GM21528 (cell line): Measurements from ENCODE around the gene KCTD14.
"Not testable (repeated sequence)": the region's sequence is repeated elsewhere in the genome, so short reads cannot be mapped to it uniquely, and the experiment has no call there.

Source experiments
- ATAC-seq: cut with Tn5 transposase; IDR thresholded peaks from one replicate; pipeline ENCODE4 v1.9.1; 2021; ENCODE audit warnings: mild to moderate bottlenecking, moderate library complexity; ENCODE audit not compliant: unreplicated experiment, low FRiP score

The KCTD14 gene

DNA sequence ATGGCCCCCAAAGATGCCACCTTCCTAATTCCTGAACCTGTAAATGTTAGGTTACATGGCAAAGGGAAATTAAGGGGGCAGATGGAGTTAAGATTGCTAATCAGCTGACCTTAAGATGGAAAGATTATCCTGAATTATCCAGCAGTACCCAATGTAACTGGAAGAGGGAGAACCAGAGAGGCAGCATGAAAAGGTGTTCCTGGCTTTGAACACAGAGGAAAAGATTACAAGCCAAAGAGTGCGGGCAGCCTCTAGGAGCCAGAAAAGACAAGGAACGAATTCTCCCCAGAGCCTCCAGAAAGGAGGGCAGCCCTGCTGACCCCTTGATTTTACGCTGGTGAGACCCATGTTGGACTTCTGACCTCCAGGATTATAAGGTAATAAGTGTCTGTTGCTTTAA lies 25.5 kb upstream of the KCTD14 start:
- ATAC-seq, result no peak

DNA sequence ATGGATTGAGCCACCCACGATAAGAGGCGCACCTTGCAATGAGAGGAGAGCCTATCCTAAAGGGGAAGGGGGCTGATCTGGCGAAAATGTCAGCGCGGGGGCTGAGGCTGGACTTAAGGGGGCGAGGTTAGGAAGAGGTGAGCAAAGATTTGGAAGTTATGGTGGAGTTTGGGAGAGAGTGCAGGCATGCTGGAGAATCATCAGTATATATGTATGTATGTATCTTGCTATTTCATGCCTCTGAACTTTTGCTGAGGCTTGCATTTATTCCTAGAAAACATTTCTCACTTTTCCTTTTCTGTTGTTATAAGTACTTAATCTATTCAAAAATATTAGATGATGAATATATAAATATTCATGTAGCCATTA lies 23.4 kb upstream of the KCTD14 start:
- ATAC-seq, result no peak

DNA sequence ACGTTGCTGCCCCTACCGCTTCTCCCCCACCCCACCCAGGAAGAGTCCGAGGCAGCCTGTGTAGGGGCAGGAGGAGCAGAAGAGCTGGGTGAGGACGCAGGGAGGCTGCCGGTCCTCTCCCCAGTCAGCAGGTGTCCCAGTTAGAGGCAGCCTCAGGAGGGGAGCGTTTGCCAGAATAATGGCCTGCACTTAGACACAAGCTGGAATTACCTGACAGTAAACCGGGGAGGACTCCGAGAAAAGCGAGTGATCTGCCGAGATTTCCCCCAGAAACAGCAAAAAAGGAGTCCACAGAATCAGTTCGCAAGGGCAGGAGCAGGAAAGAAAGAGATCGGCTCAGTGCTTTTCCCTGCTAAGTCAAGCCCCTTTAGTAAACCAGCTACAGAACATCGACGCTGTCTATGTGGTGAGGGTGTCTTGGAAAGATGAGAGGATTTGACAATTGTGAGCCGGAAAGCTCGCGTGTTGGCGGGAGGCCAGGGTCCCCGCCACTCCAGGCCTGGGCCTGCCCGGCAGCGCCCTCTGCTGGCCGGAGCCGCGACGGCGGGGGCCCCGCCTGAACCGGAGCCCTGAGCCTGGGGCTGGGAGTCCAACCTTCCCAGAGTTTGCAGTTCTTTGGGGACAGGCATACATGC lies 22.9 kb upstream of the KCTD14 start:
- no peak for ATAC-seq

DNA sequence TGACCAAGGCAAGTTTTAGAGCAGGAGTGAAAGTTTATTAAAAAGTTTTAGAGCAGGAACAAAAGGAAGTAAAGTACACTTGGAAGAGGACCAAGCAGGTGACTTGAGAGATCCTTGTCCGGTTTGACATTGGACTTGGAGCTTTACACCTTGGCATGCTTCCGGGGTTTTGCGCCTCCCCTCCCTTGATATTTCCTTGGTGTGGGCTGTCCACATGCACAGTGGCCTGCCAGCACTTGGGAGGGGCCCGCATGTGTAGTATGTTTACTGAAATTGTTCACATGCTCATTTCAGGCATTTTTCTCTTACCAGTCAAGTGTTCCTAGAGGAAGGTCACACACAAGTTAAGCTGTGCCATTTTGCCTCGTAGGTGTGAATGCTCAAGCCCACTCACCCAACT lies 21.6 kb upstream of the KCTD14 start:
- ATAC-seq, result no peak

DNA sequence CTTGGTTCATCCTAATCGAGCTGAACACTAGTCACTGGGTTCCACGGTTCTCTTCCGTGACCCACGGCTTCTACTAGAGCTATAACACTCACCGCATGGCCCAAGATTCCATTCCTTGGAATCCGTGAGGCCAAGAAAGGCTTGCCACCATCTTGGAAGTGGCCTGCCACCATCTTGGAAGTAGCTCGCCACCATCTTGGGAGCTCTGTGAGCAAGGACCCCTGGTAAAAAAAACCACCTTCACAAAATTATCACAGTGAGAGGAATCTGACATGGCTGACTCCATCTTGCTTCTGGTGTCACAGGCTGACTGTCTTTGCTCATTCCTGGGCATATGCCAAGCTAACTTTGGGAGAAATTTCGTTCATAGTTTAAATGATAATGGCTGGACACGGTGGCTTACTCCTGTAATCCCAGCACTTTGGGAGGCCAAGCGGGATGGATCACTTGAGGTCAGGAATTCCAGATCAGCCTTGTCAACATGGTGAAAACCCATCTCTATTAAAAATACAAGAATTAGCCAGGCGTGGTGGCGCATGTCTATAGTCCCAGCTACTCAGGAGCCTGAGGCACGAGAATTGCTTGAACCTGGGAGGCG lies 18.9 kb upstream of the KCTD14 start:
- no peak for ATAC-seq

DNA sequence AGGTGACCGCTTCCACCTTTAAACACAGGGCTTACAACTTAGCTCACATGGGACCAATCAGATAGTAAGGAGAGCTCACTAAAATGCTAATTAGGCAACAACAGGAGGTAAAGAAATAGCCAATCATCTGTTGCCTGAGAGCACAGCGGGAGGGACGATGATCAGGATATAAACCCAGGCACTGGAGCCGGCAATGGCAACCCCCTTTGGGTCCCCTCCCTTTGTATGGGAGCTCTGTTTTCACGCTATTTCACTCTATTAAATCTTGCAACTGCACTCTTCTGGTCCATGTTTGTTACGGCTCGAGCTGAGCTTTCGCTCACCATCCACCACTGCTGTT lies 18.3 kb upstream of the KCTD14 start:
- not testable (repeated sequence) for ATAC-seq

DNA sequence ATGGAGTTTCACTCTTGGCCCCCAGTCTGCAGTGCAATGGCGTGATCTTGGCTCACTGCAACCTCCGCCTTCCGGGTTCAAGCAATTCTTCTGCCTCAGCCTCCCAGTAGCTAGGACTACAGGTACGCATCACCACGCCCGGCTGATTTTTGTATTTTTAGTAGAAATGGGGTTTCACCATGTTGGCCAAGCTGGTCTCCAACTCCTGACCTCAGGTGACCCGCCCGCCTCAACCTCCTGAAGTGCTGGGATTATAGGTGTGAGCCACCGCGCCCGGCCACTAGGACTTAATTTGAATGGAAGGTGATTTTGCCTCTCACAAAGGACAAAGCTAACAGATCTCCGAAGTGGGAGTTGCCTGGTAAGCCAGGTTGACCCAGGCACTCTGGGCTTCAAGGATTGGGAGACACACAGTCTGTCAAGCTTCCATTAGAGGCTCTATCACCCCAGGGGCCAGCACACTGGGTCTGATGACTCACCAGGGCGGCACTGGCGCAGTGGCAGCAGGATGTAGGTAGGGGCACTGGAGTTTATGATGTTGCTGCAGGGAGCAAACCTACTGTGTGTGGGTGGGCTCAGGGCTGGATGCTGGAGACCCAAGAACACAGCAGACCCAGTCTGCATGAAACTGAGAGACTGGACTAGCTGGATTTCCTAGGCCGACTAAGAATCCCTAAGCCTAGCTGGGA lies 17.8 kb upstream of the KCTD14 start:
- ATAC-seq, result no peak

DNA sequence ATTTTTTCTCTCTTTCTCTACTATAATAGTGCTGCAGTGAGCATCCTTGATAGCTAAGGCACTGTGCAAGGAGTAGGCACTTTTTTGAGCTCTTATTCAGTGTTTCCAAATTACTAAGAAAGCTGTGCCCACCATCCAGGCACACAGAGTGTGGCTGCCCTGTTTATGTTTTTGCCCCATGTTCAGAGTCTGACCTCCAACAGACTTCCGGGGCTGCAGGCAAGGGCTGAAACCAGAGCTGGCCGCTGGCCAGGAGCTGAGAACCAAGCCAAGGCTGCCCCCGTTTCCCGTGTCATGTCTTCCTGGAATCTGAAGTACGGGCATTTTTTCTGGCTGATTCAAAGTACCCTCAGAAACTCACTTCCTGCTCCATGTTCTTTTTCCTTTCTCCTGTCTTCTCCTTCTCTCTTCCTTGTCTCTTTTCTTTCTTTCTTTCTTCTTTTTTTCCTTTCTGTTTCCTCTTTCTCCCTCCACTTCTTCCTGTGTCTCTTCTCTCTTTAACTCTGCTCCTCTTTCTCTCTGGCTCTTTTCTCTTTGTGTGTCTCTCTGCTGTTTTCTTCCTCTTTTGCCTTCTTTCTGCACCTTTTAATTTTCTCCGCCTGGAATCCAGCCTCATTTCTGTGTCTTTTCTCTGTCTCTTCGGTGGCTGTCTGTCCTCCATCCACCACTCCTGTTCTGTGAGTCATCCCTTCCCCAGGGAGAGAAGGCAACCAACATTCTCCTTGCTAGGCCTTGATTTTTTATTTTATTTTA lies 17.0 kb upstream of the KCTD14 start:
- ATAC-seq, result no peak

DNA sequence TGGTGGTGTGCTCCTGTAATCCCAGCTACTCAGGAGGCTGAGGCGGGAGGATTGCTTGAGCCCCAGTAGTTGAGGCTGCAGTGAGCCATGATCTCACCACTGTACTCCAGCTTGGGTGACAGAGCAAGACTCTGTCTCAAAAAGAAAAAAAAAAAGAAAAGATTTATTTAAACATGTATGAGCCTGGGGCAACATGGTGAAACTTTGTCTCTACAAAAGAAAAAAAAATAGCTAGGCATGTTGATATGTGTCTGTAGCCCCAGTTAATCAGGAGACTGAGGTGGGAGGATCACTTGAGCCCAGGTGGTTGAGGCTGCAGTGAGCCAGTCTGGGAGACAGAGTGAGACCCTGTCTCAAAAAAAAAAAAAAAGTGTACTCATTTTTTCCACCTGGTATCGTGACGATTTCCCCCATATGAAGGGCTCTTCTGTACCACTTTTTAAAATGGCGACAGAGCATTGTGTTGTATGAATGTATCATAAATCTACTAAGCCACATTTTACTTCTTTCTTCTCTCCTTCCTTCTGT lies 16.4 kb upstream of the KCTD14 start:
- ATAC-seq, result no peak

DNA sequence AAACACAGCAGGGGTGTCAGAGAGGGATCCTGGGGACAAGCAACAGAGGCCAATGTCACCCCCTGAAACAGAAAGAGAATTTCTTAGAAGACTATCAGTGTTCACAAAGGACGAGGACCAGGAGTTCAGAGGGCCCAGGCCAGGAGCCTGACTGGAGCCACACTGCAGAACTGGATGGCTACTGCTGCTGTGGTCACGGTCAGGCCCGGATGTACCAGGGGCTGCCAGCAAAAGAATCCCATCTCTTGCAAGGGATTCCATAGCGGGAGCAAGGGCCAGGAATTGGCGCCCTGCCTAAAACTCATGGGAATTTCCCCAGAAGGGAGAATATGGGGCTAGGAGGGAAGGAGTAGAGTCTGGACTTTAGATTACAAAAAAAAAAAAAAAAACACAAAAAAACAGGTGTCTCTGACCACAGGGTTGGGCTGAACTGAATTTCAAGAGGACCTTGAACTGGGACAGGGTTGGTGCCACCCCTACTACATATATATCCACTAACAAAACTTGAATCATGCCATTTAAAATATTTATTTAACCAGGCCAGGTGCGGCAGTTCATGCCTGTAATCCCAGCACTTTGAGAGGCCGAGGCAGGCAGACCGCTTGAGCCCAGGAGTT lies 15.7 kb upstream of the KCTD14 start:
- no peak for ATAC-seq

DNA sequence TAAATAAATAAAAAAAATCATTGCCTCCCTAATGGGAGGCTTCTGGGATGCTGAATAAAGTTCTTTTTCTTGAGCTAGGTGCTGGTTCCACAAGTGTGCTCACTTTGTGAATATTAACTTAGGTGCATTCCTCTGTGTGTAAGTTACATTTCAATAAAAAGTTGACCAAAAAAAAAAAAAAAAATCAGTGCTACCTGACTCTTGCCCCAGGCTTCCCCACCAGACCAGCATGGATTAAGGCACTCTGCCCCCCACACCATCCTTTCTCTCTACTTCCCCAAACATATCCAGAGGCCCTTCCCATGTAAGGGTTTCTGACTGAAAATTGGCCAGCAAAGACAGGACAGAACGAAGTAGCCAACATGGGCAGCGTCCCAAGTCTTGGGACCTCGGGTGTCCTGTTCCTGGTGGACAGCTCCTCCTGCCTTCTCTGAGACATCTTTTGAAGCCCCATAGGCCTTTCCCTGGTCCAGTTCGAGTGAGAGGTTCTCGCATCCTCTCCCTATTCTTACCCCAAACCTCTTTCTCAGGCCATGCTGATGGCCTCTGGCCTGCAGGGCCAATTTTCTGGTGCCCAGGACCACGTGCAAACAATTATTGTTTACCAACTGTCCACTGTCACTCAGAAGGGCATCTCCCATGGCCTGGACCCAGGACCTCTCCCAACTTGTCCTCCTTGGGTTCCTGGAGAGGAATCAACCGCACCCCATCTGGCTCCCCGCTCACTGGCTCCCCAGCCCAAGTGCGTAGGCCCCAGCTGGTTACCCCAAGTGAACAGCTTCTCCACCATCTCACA lies 14.9 kb upstream of the KCTD14 start:
- no peak for ATAC-seq

DNA sequence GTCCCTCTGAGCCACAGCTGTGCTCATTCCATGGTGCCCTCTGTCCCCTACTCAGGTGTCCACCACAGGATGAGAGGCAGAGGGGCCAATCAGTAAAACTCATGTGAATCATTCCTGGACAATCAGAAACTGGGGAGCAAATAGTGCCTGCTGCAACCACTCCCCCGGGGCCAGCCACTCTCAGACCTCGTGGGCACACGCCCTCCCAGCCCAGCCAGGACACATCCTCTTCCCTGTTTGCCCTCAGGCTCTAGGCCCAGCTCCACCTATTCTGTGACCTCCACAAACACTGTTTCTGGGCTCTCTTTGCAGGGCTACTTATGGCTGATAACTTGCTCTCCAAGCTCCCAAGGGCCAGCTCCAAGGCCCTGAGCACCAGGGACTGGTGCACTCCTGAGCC lies 14.0 kb upstream of the KCTD14 start:
- no peak for ATAC-seq

DNA sequence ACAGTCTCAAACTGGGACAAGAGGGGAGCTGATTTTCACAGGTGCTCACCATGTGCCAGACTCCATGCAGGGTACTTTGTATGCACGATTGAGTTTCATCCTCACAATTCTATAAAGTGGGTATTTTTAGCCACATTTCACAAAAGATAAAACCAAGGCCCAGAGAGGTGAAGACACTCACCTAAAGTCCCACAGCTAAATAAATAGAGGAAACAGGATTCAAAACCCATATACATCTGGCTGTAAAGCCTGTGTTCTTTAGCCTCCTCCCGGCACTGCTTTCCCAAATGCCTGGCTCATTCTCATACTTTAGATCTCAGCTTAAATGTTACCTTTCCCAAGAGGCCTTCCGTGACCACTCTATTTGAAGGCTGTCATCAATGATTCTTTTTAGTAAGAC lies 13.2 kb upstream of the KCTD14 start:
- no peak for ATAC-seq

DNA sequence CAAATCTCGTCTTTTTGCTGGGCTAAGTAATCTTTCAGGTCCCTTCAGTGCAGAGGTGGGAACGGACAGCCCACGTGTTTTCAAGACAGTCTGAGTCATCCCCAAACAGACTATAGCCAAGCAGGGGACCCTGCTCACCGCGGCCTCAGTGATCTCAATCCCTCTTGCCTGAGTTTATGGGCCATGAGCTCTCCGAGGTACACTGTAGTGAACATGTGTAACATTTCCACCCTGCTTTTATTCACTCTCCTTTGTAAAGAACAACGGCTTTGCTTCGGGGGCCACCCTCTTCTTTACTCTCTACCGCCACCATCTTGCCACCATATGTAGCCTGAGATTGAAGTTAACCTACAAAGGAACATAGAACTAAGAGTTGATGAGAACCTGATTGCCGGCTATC lies 11.5 kb upstream of the KCTD14 start:
- ATAC-seq, result no peak

DNA sequence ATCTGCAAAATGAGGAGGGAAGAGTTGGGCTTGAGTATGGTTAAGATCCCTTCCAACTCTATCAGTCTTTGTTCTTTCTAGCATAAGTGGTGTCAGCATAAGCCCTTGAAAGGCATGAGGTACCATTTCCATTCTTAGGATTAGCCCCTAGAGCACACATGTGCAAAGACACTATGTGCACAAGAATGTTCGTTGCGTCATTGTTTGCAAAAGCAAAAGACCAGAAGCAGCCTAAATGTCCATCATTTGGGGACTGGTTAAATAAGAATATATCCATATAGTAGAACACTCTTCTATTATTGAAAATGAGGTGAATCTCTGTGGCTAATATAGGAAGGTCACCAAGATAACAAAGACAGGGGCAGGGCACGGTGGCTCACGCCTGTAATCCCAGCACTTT lies 10.0 kb upstream of the KCTD14 start:
- ATAC-seq, result no peak

DNA sequence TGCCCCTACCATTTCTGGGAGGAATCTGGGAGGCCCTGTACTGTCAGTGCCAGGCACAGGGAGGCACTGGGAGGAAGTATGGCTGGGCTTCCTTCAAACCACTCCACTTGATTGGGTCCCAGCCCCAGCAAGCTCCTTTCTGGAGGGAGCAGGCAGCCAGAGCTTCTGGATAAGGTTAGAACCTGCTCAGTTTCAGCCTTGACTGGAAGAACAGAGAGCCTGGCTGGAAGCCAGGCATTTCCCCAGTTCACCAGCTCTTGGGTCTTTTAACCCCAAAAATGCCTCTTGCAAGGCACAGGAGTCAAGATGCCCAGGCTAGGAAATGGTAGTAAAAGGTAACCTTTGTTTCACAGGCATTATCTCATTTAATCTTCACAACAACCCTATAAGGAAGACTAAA lies 9.0 kb upstream of the KCTD14 start:
- ATAC-seq, result no peak

DNA sequence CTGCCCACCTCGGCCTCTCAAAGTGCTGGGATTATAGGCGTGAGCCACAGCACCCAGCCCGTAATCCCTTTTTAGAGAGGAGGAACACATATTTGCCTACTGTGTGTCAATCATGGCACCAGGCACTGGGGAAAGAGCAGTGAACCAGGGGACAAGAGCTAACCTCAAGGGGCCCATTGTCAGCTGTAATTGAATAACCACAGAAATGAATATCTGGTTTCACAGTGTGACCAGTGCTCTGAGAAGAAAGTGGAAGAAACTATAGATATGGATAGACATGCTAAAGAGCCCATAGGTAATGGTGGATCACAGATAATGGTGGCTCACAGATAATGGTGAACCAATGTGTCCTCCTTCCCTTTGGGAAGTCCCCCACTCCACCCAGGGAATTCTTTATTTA lies 8.6 kb upstream of the KCTD14 start:
- no peak for ATAC-seq

DNA sequence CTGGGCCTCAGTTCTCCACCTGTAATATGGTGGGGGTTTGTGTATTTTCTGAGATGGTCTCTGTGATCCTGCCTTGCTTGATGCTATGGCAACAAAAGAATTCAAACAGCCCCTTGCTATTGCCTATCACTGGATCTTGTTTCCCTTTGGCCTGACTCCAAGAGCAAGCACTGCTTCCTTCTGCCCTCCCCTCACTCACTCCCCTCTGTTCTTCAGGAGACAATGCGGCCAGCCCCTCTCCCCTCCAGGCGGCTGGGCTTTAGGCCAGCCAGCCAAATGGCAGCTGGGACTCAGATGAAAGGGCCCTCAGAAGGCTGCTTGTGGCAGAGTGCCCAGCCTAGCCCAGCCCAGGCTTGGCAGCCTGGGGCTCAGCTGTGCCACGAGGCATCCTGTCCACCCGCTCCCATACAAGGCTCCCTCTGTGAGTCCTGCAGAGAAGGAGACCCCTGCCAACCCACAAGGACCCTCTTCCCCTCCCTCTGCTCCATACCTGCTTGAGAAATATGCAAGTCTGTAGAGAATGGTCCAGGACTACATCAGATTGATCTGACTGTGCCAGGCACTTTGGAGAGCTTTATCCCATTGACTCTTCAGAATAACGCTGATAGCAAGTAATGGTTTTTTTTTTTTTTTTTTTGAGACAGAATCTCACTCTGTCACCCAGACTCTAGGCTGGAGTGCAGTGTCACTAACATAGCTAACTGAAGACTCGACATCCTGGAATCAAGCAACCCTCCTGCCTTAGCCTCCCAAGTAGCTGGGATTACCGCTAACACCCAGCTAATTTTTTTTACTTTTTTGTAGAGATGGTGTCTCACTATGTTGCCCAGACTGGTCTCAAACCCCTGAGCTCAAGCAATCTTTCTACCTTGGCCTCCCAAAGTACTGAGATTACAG lies 7.6 kb upstream of the KCTD14 start:
- ATAC-seq, result no peak

DNA sequence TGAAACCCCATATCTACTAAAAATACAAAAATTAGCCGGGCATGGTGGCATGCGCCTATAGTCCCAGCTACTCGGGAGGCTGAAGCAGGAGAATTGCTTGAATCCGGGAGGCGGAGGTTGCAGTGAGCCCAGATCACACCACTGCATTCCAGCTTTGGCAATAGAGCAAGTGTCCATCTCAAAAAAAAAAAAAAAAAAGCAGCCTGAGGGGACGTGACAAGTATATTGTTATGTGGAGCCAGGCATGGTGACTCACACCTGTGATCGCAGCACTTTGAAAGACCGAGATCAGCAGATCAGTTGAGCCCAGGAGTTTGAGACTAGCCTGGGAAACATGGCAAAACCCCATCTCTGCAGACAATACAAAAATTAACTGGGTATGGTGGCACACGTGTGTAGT lies 5.3 kb upstream of the KCTD14 start:
- not testable (repeated sequence) for ATAC-seq
